ENCODE results near the gene AKT1.

The AKT1 gene

GRCh38 chr14:104721505-104722431, 73.8 kb downstream of the AKT1 start:
- TF ChIP-seq CTCF (IDR thresholded peaks at IDR 0.05; ENCODE audit: low read depth, low read length) = no peak
- no peak overlapping the region for H3K4me3 ChIP-seq (replicated peaks in 1 of 2; ENCODE audit: low read depth in 2 of 2, low read length in 2 of 2)
- peak in 1 of 2 donors; percentile 46 for DNase-seq (ENCODE audit: low read depth in 2 of 2)

Measured in cardiac fibroblast (primary cell).